T-cell (primary cell): Measurements from ENCODE around the gene EYA2. TPM values are rescaled to one million over a fixed set of nuclear protein-coding genes. Genes with fewer than 3 reads are reported as not detected.

Experiments
- ATAC-seq, 4 experiments: fragments of 200-7000 bp in 3 of 4; fragments of 150-1000 bp in 1 of 4; cut with Tn5 transposase; replicated peaks in 1 of 4; 1 replicate in 3 of 4; 2 replicates in 1 of 4; pipeline ENCODE4 v1.10.0; 2021; ENCODE audit warnings: moderate library complexity in 3 of 4, mild to moderate bottlenecking in 2 of 4, moderate number of reproducible peaks in 1 of 4
- CTCF ChIA-PET, 2 donors: fragments of 300-600 bp; sonication (Branson Sonifier 250); formaldehyde crosslinking; loops; one replicate each; lab custom pipeline; 2022; ENCODE audit warnings: antibody characterized with exemption in 2 of 2; lab: Charles Lee
- POLR2A ChIA-PET, 2 donors: fragments of 300-600 bp; sonication (Branson Sonifier 250); formaldehyde crosslinking; loops; one replicate each; lab custom pipeline; 2022; ENCODE audit warnings: antibody characterized with exemption in 2 of 2; lab: Charles Lee
- DNase-seq, 35 experiments: peaks; one replicate each; pipeline versions ENCODE4 v3.0.0 to v3.0.0-alpha.2; 2013 to 2023
- H3K27ac ChIP-seq: one replicate; pipeline ENCODE4 v1.5.1; 2013; ENCODE audit warnings: low read length
- H3K27me3 ChIP-seq, 2 experiments: replicated peaks in 1 of 2; 1 replicate in 1 of 2; 2 replicates in 1 of 2; pipeline versions ENCODE4 v1.6.1 to v1.7.0; 2013; ENCODE audit warnings: low read length in 1 of 2, mixed read lengths in 1 of 2; ENCODE audit not compliant: control insufficient read depth in 2 of 2, insufficient read depth in 2 of 2; ENCODE audit errors: extremely low read depth in 1 of 2
- H3K36me3 ChIP-seq, 2 donors: 1 replicate in 1 of 2; 2 replicates in 1 of 2; pipeline versions ENCODE4 v1.6.1 to v1.7.0; 2013; ENCODE audit warnings: low read length in 1 of 2; ENCODE audit not compliant: control insufficient read depth in 2 of 2, insufficient read depth in 1 of 2; ENCODE audit errors: extremely low read depth in 1 of 2
- H3K4me1 ChIP-seq, 2 experiments: 1 replicate in 1 of 2; 2 replicates in 1 of 2; pipeline versions ENCODE4 v1.6.1 to v1.7.0; 2013; ENCODE audit warnings: low read length in 2 of 2, mixed read lengths in 1 of 2; ENCODE audit not compliant: insufficient read depth in 2 of 2, control insufficient read depth in 1 of 2; ENCODE audit errors: extremely low read depth in 1 of 2
- H3K4me3 ChIP-seq, 2 donors: 1 replicate in 1 of 2; 2 replicates in 1 of 2; pipeline versions ENCODE4 v1.5.1 to v1.7.0; 2013; ENCODE audit warnings: mild to moderate bottlenecking in 2 of 2, low read length in 1 of 2, moderate library complexity in 1 of 2; ENCODE audit not compliant: control insufficient read depth in 1 of 2; ENCODE audit errors: extremely low read depth in 1 of 2
- H3K9me3 ChIP-seq: 2 replicates; pipeline ENCODE4 v1.7.0; 2013
- H3K27ac Mint-ChIP-seq, 2 donors: one replicate each; pipeline ENCODE4 v1.8.0; 2020 to 2021; ENCODE audit warnings: mild to moderate bottlenecking in 2 of 2, mixed read lengths in 2 of 2
- H3K27me3 Mint-ChIP-seq, 2 donors: one replicate each; pipeline ENCODE4 v1.8.0; 2021 to 2022; ENCODE audit warnings: mixed read lengths in 2 of 2
- H3K36me3 Mint-ChIP-seq: one replicate; pipeline ENCODE4 v1.8.0; 2021; ENCODE audit warnings: mixed read lengths
- H3K4me1 Mint-ChIP-seq, 3 donors: one replicate each; pipeline ENCODE4 v1.8.0; 2020 to 2022; ENCODE audit warnings: mixed read lengths in 3 of 3, mild to moderate bottlenecking in 1 of 3
- H3K4me3 Mint-ChIP-seq, 3 donors: one replicate each; pipeline ENCODE4 v1.8.0; 2020 to 2022; ENCODE audit warnings: mild to moderate bottlenecking in 3 of 3, mixed read lengths in 3 of 3, moderate library complexity in 3 of 3
- H3K9me3 Mint-ChIP-seq, 3 donors: one replicate each; pipeline ENCODE4 v1.8.0; 2020 to 2022; ENCODE audit warnings: mixed read lengths in 3 of 3
- WGBS: methylation state at CpG from one replicate; pipeline ENCODE4 v1.1.5; 2013; ENCODE audit warnings: missing lambda C conversion rate; ENCODE audit not compliant: insufficient coverage; 5-methylcytosine and 5-hydroxymethylcytosine counted together
- total RNA-seq, 35 experiments: library from RNA in 6 of 35; stranded (reverse) in 6 of 35; fragments of 120-200 nt in 1 of 35; gene quantifications; one replicate each; pipeline versions ENCODE4 v1.2.1 to v1.2.4 and lab custom pipeline; 2013 to 2026

The EYA2 gene
- total RNA-seq, 5 donors from 2014 or later (not counting 1 experiment from before 2014, with no cell fraction given): not detected

GRCh38 chr20:46977204-46977603, 82.6 kb downstream of the EYA2 start:
- H3K36me3 Mint-ChIP-seq: no peaks in the 10 kb centered on the region
- ATAC-seq: no peak

GRCh38 chr20:46977909-46978588, 83.4 kb downstream of the EYA2 start:
- peaks cover 27 to 29% of the 10 kb centered on the region in 2 donors for H3K27me3 Mint-ChIP-seq
- peaks cover 4 to 9% (median 5%) of the 10 kb centered on the region in 3 donors for H3K9me3 Mint-ChIP-seq
- no peaks in the 10 kb centered on the region for H3K36me3 Mint-ChIP-seq
- H3K4me3 ChIP-seq: no peak overlapping the region
- POLR2A ChIA-PET: no interaction called here
- peaks cover 5 to 27% of the 10 kb centered on the region in 2 experiments for H3K27me3 ChIP-seq
- 80% methylated on average over 11 of the region's 13 CpGs for WGBS
- H3K4me1 ChIP-seq: no peaks in the 10 kb centered on the region
- ATAC-seq (no peak), DNase-seq (no peak)
- CTCF ChIA-PET: no interaction called here
- H3K4me1 Mint-ChIP-seq: peaks cover 0 to 2% (median 2%) of the 10 kb centered on the region in 3 donors
- H3K4me3 Mint-ChIP-seq: no peak overlapping the region
- no peak overlapping the region for H3K27ac Mint-ChIP-seq
- no peak overlapping the region for H3K27ac ChIP-seq
- no peaks in the 10 kb centered on the region for H3K36me3 ChIP-seq
- H3K9me3 ChIP-seq: no peaks in the 10 kb centered on the region

More at GRCh38 chr20:46977204-46977603, 82.6 kb downstream of the EYA2 start:
- POLR2A ChIA-PET: no interaction called here
- no peaks in the 10 kb centered on the region for H3K36me3 ChIP-seq
- Mint-ChIP-seq H3K4me3 (no peak overlapping the region), H3K27ac (no peak overlapping the region), H3K27me3 (peaks cover 24 to 25% of the 10 kb centered on the region in 2 donors), H3K9me3 (peaks cover 0 to 4% (median under 1%) of the 10 kb centered on the region in 3 donors), H3K4me1 (peaks cover 0 to 2% (median 2%) of the 10 kb centered on the region in 3 donors)
- H3K4me3 ChIP-seq: no peak overlapping the region
- CTCF ChIA-PET: no interaction called here
- H3K27me3 ChIP-seq: peaks cover 5 to 26% of the 10 kb centered on the region in 2 experiments
- H3K4me1 ChIP-seq: no peaks in the 10 kb centered on the region
- no peak for DNase-seq
- H3K27ac ChIP-seq: no peak overlapping the region
- H3K9me3 ChIP-seq: no peaks in the 10 kb centered on the region

- ChIA-PET CTCF (no interaction called here), POLR2A (no interaction called here)
- Mint-ChIP-seq H3K4me3 (no peak overlapping the region), H3K27ac (no peak overlapping the region), H3K9me3 (peaks cover 4 to 17% (median 13%) of the 10 kb centered on the region in 3 donors), H3K36me3 (no peaks in the 10 kb centered on the region), H3K4me1 (peaks cover 0 to 2% (median 2%) of the 10 kb centered on the region in 3 donors), H3K27me3 (peaks cover 28 to 29% of the 10 kb centered on the region in 2 donors)
- Histone ChIP-seq H3K4me1 (no peaks in the 10 kb centered on the region), H3K27me3 (peaks cover 5 to 27% of the 10 kb centered on the region in 2 experiments), H3K9me3 (no peaks in the 10 kb centered on the region), H3K36me3 (no peaks in the 10 kb centered on the region), H3K4me3 (no peak overlapping the region), H3K27ac (no peak overlapping the region)
- DNase-seq (no peak), ATAC-seq (no peak)
- WGBS: 36% methylated on average over 3 of the region's 9 CpGs
Observed at GRCh38 chr20:46978951-46979491, 84.4 kb downstream of the EYA2 start.

GRCh38 chr20:46979603-46980241, 85.1 kb downstream of the EYA2 start:
- Mint-ChIP-seq H3K27ac (peak overlapping the region in 1 of 2 donors; percentile 61), H3K9me3 (peaks cover 4 to 17% (median 13%) of the 10 kb centered on the region in 3 donors), H3K27me3 (peaks cover 28 to 32% of the 10 kb centered on the region in 2 donors), H3K4me3 (no peak overlapping the region), H3K4me1 (peaks cover 0 to 2% (median 2%) of the 10 kb centered on the region in 3 donors), H3K36me3 (no peaks in the 10 kb centered on the region)
- ATAC-seq (no peak), DNase-seq (no peak)
- CTCF ChIA-PET: no interaction called here
- WGBS: 66% methylated on average over 4 of the region's 8 CpGs
- Histone ChIP-seq H3K27ac (no peak overlapping the region), H3K27me3 (peaks cover 5 to 27% of the 10 kb centered on the region in 2 experiments), H3K4me3 (no peak overlapping the region), H3K36me3 (no peaks in the 10 kb centered on the region), H3K9me3 (no peaks in the 10 kb centered on the region), H3K4me1 (no peaks in the 10 kb centered on the region)
- POLR2A ChIA-PET: no interaction called here

- no peak for DNase-seq
- Histone ChIP-seq H3K4me3 (no peak overlapping the region), H3K27ac (no peak overlapping the region), H3K4me1 (no peaks in the 10 kb centered on the region), H3K36me3 (no peaks in the 10 kb centered on the region), H3K27me3 (peaks cover 5 to 20% of the 10 kb centered on the region in 2 experiments), H3K9me3 (no peaks in the 10 kb centered on the region)
- H3K27ac Mint-ChIP-seq: no peak overlapping the region
- H3K4me1 Mint-ChIP-seq: peaks cover 0 to 2% (median 2%) of the 10 kb centered on the region in 3 donors
- H3K9me3 Mint-ChIP-seq: peaks cover 4 to 17% (median 13%) of the 10 kb centered on the region in 3 donors
- ATAC-seq: no peak
- POLR2A ChIA-PET: no interaction called here
- no peaks in the 10 kb centered on the region for H3K36me3 Mint-ChIP-seq
- CTCF ChIA-PET: no interaction called here
- H3K27me3 Mint-ChIP-seq: peaks cover 32 to 35% of the 10 kb centered on the region in 2 donors
- no peak overlapping the region for H3K4me3 Mint-ChIP-seq
Observed at GRCh38 chr20:46981184-46981583, 86.5 kb downstream of the EYA2 start.

GRCh38 chr20:46983466-46983865, 88.8 kb downstream of the EYA2 start:
- ChIA-PET CTCF (no interaction called here), POLR2A (interaction anchor here in 1 of 2 donors (0.6 kb wide), 1 partner anchor 46 kb away, joined by 3 read pairs; no protein-coding TSS in a partner anchor)
- Histone ChIP-seq H3K4me1 (no peaks in the 10 kb centered on the region), H3K36me3 (no peaks in the 10 kb centered on the region), H3K4me3 (no peak overlapping the region), H3K9me3 (no peaks in the 10 kb centered on the region), H3K27me3 (peaks cover 2 to 16% of the 10 kb centered on the region in 2 experiments), H3K27ac (no peak overlapping the region)
- WGBS: 100% methylated on average over 1 of the region's 1 CpG
- Mint-ChIP-seq H3K4me1 (peaks cover 0 to 2% (median 2%) of the 10 kb centered on the region in 3 donors), H3K27ac (no peak overlapping the region), H3K27me3 (peaks cover 29 to 31% of the 10 kb centered on the region in 2 donors), H3K9me3 (peaks cover 4 to 17% (median 13%) of the 10 kb centered on the region in 3 donors), H3K36me3 (no peaks in the 10 kb centered on the region), H3K4me3 (no peak overlapping the region)
- ATAC-seq (no peak), DNase-seq (no peak)
